Measurements from ENCODE around the gene HEMGN. TPM values are rescaled to one million over a fixed set of nuclear protein-coding genes. Genes with fewer than 3 reads are reported as not detected.

Gene HEMGN
- total and polyA plus RNA-seq, 2 of the 13 experiments (the other 11 are each of a cell fraction or from before 2014, with no cell fraction given) = not detected

- TF ChIP-seq ARID5B (CRISPR knock-in tag; IDR thresholded peaks at IDR 0.05) (peak; percentile 6; the same call in 1 of the 2 replicates), ZNF274 (CRISPR knock-in tag; IDR thresholded peaks at IDR 0.05) (0 out of 2 replicates have a peak, but pooled peaks have one; percentile 53), FOSL1 (CRISPR knock-in tag; IDR thresholded peaks at IDR 0.05; ENCODE audit: borderline replicate concordance) (0 out of 2 replicates have a peak, but pooled peaks have one; percentile 26), ZNF407 (CRISPR knock-in tag; IDR thresholded peaks at IDR 0.05; ENCODE audit: not compliant biosample characterization) (peak; percentile 62), PCBP2 (optimal IDR thresholded peaks at IDR 0.05; ENCODE audit: low read depth, low read length, poor library complexity, severe bottlenecking) (no peak), ZNF446 (CRISPR knock-in tag; IDR thresholded peaks at IDR 0.05) (0 out of 2 replicates have a peak, but pooled peaks have one; percentile 16), KMT2B (CRISPR knock-in tag; IDR thresholded peaks at IDR 0.05) (no peak), TFDP2 (CRISPR knock-in tag; IDR thresholded peaks at IDR 0.05) (0 out of 2 replicates have a peak, but pooled peaks have one; percentile 55)
- TF ChIP-seq, protein P1, sequence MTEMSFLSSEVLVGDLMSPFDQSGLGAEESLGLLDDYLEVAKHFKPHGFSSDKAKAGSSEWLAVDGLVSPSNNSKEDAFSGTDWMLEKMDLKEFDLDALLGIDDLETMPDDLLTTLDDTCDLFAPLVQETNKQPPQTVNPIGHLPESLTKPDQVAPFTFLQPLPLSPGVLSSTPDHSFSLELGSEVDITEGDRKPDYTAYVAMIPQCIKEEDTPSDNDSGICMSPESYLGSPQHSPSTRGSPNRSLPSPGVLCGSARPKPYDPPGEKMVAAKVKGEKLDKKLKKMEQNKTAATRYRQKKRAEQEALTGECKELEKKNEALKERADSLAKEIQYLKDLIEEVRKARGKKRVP (CRISPR knock-in tag; IDR thresholded peaks at IDR 0.05) = peak in 1 of 2 experiments; percentile 30; a peak in 1 of 4 replicates
- TF ChIP-seq, protein P2, sequence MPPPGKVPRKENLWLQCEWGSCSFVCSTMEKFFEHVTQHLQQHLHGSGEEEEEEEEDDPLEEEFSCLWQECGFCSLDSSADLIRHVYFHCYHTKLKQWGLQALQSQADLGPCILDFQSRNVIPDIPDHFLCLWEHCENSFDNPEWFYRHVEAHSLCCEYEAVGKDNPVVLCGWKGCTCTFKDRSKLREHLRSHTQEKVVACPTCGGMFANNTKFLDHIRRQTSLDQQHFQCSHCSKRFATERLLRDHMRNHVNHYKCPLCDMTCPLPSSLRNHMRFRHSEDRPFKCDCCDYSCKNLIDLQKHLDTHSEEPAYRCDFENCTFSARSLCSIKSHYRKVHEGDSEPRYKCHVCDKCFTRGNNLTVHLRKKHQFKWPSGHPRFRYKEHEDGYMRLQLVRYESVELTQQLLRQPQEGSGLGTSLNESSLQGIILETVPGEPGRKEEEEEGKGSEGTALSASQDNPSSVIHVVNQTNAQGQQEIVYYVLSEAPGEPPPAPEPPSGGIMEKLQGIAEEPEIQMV (CRISPR knock-in tag; IDR thresholded peaks at IDR 0.05; ENCODE audit: low read depth) = no peak
Measured at GRCh38 chr9:97985058-97985861, 47.3 kb upstream of the HEMGN start (continued).
